ENCODE data around the gene NRROS.

NRROS gene

DNA sequence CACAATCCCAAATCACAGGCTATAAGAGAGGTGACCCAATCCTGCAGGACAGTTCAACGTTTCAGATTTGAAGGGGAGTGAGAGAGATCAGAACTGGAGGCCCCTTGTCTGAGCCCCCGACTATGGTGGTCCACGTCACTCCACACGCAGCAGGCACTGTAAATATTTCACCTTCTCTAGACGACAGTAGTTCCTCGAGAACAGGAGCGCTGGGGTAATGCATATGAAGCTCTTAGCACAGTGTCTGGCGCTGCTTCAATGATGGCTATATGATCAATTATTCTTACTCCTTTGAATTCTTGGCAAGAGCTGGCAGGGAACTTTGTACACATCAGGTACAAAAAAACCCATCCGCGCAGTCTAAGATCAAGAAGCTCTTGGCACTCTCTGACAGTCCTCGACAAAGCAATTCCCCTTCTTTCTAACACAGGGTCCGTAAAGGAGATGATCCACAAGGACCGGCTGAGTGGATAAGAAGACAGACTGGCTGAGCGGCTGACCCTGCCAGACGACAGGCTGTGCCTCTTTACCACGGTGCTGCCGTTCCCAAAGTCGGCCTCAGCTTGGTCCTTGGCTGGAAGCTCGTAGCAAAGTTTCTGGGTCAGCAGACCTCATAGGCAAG lies 522 bp upstream of the NRROS start:
- Histone ChIP-seq H3K4me1 (ENCODE audit: control insufficient read depth in 1 of 2, insufficient read depth in 2 of 2, low read length in 2 of 2) (peaks cover 0 to 2% of the 10 kb centered on the region in 2 experiments), H3K9me3 (ENCODE audit: insufficient read depth, low read depth, low read length) (no peaks in the 10 kb centered on the region), H3K9ac (ENCODE audit: low read length) (no peak overlapping the region), H2AFZ (ENCODE audit: insufficient read depth, low read length, poor library complexity) (no peak overlapping the region), H3K27me3 (ENCODE audit: insufficient read depth, low read length) (peaks cover 13% of the 10 kb centered on the region), H3K18ac (ENCODE audit: low read length) (no peak overlapping the region), H3K4me2 (ENCODE audit: low read length) (peak overlapping the region; percentile 75), H4K12ac (ENCODE audit: low read depth, low read length) (no peak overlapping the region), H2BK12ac (ENCODE audit: low read length) (no peak overlapping the region), H2AK5ac (ENCODE audit: low read length) (no peak overlapping the region), H3K4ac (ENCODE audit: low read depth, low read length) (no peak overlapping the region), H2BK120ac (ENCODE audit: insufficient read depth, low read length, poor library complexity) (no peak overlapping the region), H4K8ac (ENCODE audit: low read depth, low read length) (no peak overlapping the region), H4K91ac (ENCODE audit: low read depth, low read length) (no peak overlapping the region), H3K23ac (ENCODE audit: low read length) (no peak overlapping the region), H3K14ac (ENCODE audit: low read length) (no peak overlapping the region), H3K36me3 (ENCODE audit: control insufficient read depth in 1 of 2, insufficient read depth in 2 of 2, low read length in 2 of 2) (no peaks in the 10 kb centered on the region), H3K27ac (ENCODE audit: low read depth, low read length) (no peak overlapping the region), H3K79me2 (ENCODE audit: control insufficient read depth, insufficient read depth, low read length, poor library complexity) (no peaks in the 10 kb centered on the region), H3K4me3 (ENCODE audit: low read depth, low read length) (no peak overlapping the region), H2BK5ac (ENCODE audit: low read depth, low read length, poor library complexity) (no peak overlapping the region), H3K79me1 (ENCODE audit: low read length) (no peaks in the 10 kb centered on the region)
- DNase-seq, result no peak
- WGBS (ENCODE audit: extremely low coverage, insufficient coverage, insufficient read length), result no CpG with 5 or more reads among the region's 19 CpGs

- Histone ChIP-seq H4K8ac (ENCODE audit: low read depth, low read length) (no peak overlapping the region), H3K36me3 (ENCODE audit: control insufficient read depth in 1 of 2, insufficient read depth in 2 of 2, low read length in 2 of 2) (no peaks in the 10 kb centered on the region), H2AFZ (ENCODE audit: insufficient read depth, low read length, poor library complexity) (no peak overlapping the region), H3K14ac (ENCODE audit: low read length) (no peak overlapping the region), H3K23ac (ENCODE audit: low read length) (no peak overlapping the region), H3K9ac (ENCODE audit: low read length) (no peak overlapping the region), H3K27ac (ENCODE audit: low read depth, low read length) (no peak overlapping the region), H4K91ac (ENCODE audit: low read depth, low read length) (no peak overlapping the region), H3K79me1 (ENCODE audit: low read length) (no peaks in the 10 kb centered on the region), H2AK5ac (ENCODE audit: low read length) (no peak overlapping the region), H2BK12ac (ENCODE audit: low read length) (no peak overlapping the region), H2BK120ac (ENCODE audit: insufficient read depth, low read length, poor library complexity) (no peak overlapping the region), H4K12ac (ENCODE audit: low read depth, low read length) (no peak overlapping the region), H3K4me2 (ENCODE audit: low read length) (no peak overlapping the region), H2BK5ac (ENCODE audit: low read depth, low read length, poor library complexity) (no peak overlapping the region), H3K79me2 (ENCODE audit: control insufficient read depth, insufficient read depth, low read length, poor library complexity) (no peaks in the 10 kb centered on the region), H3K4ac (ENCODE audit: low read depth, low read length) (no peak overlapping the region), H3K18ac (ENCODE audit: low read length) (no peak overlapping the region), H3K27me3 (ENCODE audit: insufficient read depth, low read length) (peaks cover 13% of the 10 kb centered on the region), H3K4me1 (ENCODE audit: control insufficient read depth in 1 of 2, insufficient read depth in 2 of 2, low read length in 2 of 2) (peaks cover 0 to 2% of the 10 kb centered on the region in 2 experiments), H3K4me3 (ENCODE audit: low read depth, low read length) (no peak overlapping the region), H3K9me3 (ENCODE audit: insufficient read depth, low read depth, low read length) (no peaks in the 10 kb centered on the region)
- WGBS (ENCODE audit: extremely low coverage, insufficient coverage, insufficient read length), result no CpG with 5 or more reads among the region's 24 CpGs
- DNase-seq, result no peak
Observed at GRCh38 chr3:196640297-196641018, 964 bp downstream of the NRROS start.

GRCh38 chr3:196641333-196642054 lies 2.0 kb downstream of the NRROS start:
- Histone ChIP-seq H3K27ac (ENCODE audit: low read depth, low read length) (no peak overlapping the region), H3K4me3 (ENCODE audit: low read depth, low read length) (no peak overlapping the region), H3K4me2 (ENCODE audit: low read length) (no peak overlapping the region), H3K36me3 (ENCODE audit: control insufficient read depth in 1 of 2, insufficient read depth in 2 of 2, low read length in 2 of 2) (no peaks in the 10 kb centered on the region), H3K23ac (ENCODE audit: low read length) (no peak overlapping the region), H3K4me1 (ENCODE audit: control insufficient read depth in 1 of 2, insufficient read depth in 2 of 2, low read length in 2 of 2) (peaks cover 0 to 2% of the 10 kb centered on the region in 2 experiments), H4K12ac (ENCODE audit: low read depth, low read length) (no peak overlapping the region), H3K18ac (ENCODE audit: low read length) (no peak overlapping the region), H3K4ac (ENCODE audit: low read depth, low read length) (no peak overlapping the region), H4K8ac (ENCODE audit: low read depth, low read length) (no peak overlapping the region), H2BK5ac (ENCODE audit: low read depth, low read length, poor library complexity) (no peak overlapping the region), H3K9ac (ENCODE audit: low read length) (no peak overlapping the region), H3K9me3 (ENCODE audit: insufficient read depth, low read depth, low read length) (no peaks in the 10 kb centered on the region), H3K14ac (ENCODE audit: low read length) (no peak overlapping the region), H4K91ac (ENCODE audit: low read depth, low read length) (no peak overlapping the region), H2AFZ (ENCODE audit: insufficient read depth, low read length, poor library complexity) (no peak overlapping the region), H2BK120ac (ENCODE audit: insufficient read depth, low read length, poor library complexity) (no peak overlapping the region), H2BK12ac (ENCODE audit: low read length) (no peak overlapping the region), H2AK5ac (ENCODE audit: low read length) (no peak overlapping the region), H3K79me2 (ENCODE audit: control insufficient read depth, insufficient read depth, low read length, poor library complexity) (no peaks in the 10 kb centered on the region), H3K27me3 (ENCODE audit: insufficient read depth, low read length) (peaks cover 13% of the 10 kb centered on the region), H3K79me1 (ENCODE audit: low read length) (no peaks in the 10 kb centered on the region)
- peak; percentile 46 to 56 for DNase-seq
- no CpG with 5 or more reads among the region's 9 CpGs for WGBS (ENCODE audit: extremely low coverage, insufficient coverage, insufficient read length)

DNA sequence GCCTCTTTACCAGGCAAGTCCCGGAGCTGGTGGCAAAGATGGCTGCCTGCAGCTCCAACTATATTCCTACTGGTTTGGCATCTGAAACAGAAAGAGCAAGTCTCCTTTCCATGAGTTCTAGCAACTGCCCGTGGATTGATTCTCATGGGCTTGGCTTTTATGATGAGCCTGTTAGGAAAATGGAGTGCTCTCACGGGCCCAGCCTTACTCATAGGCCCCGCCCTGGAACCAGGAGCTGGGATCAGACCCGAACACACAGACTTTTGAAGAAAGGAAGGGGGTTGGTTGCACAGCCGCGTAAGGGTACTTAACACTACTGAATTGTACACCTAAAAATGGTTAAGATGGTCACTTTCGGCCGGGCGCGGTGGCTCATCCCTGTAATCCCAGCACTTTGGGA lies 2.9 kb downstream of the NRROS start:
- no peak overlapping the region for H3K23ac ChIP-seq (ENCODE audit: low read length)
- no peak overlapping the region for H3K9ac ChIP-seq (ENCODE audit: low read length)
- H3K14ac ChIP-seq (ENCODE audit: low read length), result no peak overlapping the region
- H3K9me3 ChIP-seq (ENCODE audit: insufficient read depth, low read depth, low read length), result no peaks in the 10 kb centered on the region
- no peak overlapping the region for H3K4ac ChIP-seq (ENCODE audit: low read depth, low read length)
- H3K36me3 ChIP-seq (ENCODE audit: control insufficient read depth in 1 of 2, insufficient read depth in 2 of 2, low read length in 2 of 2), result no peaks in the 10 kb centered on the region
- peaks cover 13% of the 10 kb centered on the region for H3K27me3 ChIP-seq (ENCODE audit: insufficient read depth, low read length)
- H2BK12ac ChIP-seq (ENCODE audit: low read length), result no peak overlapping the region
- H2AK5ac ChIP-seq (ENCODE audit: low read length), result no peak overlapping the region
- no peak overlapping the region for H3K4me2 ChIP-seq (ENCODE audit: low read length)
- peaks cover 0 to 2% of the 10 kb centered on the region in 2 experiments for H3K4me1 ChIP-seq (ENCODE audit: control insufficient read depth in 1 of 2, insufficient read depth in 2 of 2, low read length in 2 of 2)
- no peak overlapping the region for H4K12ac ChIP-seq (ENCODE audit: low read depth, low read length)
- H2AFZ ChIP-seq (ENCODE audit: insufficient read depth, low read length, poor library complexity), result no peak overlapping the region
- WGBS (ENCODE audit: extremely low coverage, insufficient coverage, insufficient read length), result no CpG with 5 or more reads among the region's 11 CpGs
- H3K4me3 ChIP-seq (ENCODE audit: low read depth, low read length), result no peak overlapping the region
- no peaks in the 10 kb centered on the region for H3K79me2 ChIP-seq (ENCODE audit: control insufficient read depth, insufficient read depth, low read length, poor library complexity)
- DNase-seq, result no peak
- H4K91ac ChIP-seq (ENCODE audit: low read depth, low read length), result no peak overlapping the region
- no peaks in the 10 kb centered on the region for H3K79me1 ChIP-seq (ENCODE audit: low read length)
- H3K18ac ChIP-seq (ENCODE audit: low read length), result no peak overlapping the region
- H2BK120ac ChIP-seq (ENCODE audit: insufficient read depth, low read length, poor library complexity), result no peak overlapping the region
- no peak overlapping the region for H2BK5ac ChIP-seq (ENCODE audit: low read depth, low read length, poor library complexity)
- no peak overlapping the region for H4K8ac ChIP-seq (ENCODE audit: low read depth, low read length)
- no peak overlapping the region for H3K27ac ChIP-seq (ENCODE audit: low read depth, low read length)

Data from trophoblast cell (in vitro differentiated cells and primary cell).